Amniotic stem cell (primary cell): ENCODE data around the gene CDH4.

Source experiments
- DNase-seq: peaks from one replicate; lab custom pipeline; 2025; lab: John Stamatoyannopoulos, UW

Gene CDH4

GRCh38 chr20:61736001-61736635 lies 484.1 kb downstream of the CDH4 start:
- DNase-seq = no peak

GRCh38 chr20:61736751-61737310 lies 484.8 kb downstream of the CDH4 start:
- DNase-seq = no peak

GRCh38 chr20:61737346-61737745 lies 485.3 kb downstream of the CDH4 start:
- DNase-seq = no peak

- no peak for DNase-seq
Measured at GRCh38 chr20:61737812-61738443, 485.9 kb downstream of the CDH4 start.

GRCh38 chr20:61738601-61739069 lies 486.6 kb downstream of the CDH4 start:
- no peak for DNase-seq

- no peak for DNase-seq
Measured at GRCh38 chr20:61739086-61739831, 487.2 kb downstream of the CDH4 start.

GRCh38 chr20:61739832-61740118 lies 487.7 kb downstream of the CDH4 start:
- no peak for DNase-seq

- DNase-seq = no peak
Measured at GRCh38 chr20:61742097-61742825, 490.2 kb downstream of the CDH4 start.

- no peak for DNase-seq
Measured at GRCh38 chr20:61743606-61744005, 491.5 kb downstream of the CDH4 start.

GRCh38 chr20:61744691-61745396 lies 492.8 kb downstream of the CDH4 start:
- DNase-seq = no peak

- DNase-seq = no peak
Measured at GRCh38 chr20:61745397-61746146, 493.5 kb downstream of the CDH4 start.

GRCh38 chr20:61746147-61746646 lies 494.1 kb downstream of the CDH4 start:
- DNase-seq = no peak

- no peak for DNase-seq
Measured at GRCh38 chr20:61746781-61747180, 494.7 kb downstream of the CDH4 start.

- DNase-seq = no peak
Measured at GRCh38 chr20:61748376-61748775, 496.3 kb downstream of the CDH4 start.

- no peak for DNase-seq
Measured at GRCh38 chr20:61749406-61750075, 497.5 kb downstream of the CDH4 start.

GRCh38 chr20:61750093-61750492 lies 498.0 kb downstream of the CDH4 start:
- no peak for DNase-seq

GRCh38 chr20:61752576-61752975 lies 500.5 kb downstream of the CDH4 start:
- DNase-seq = no peak

- no peak for DNase-seq
Measured at GRCh38 chr20:61753316-61753942, 501.4 kb downstream of the CDH4 start.
